Measurements from ENCODE around the gene ACP1. TPM values are rescaled to one million over a fixed set of nuclear protein-coding genes. Genes with fewer than 3 reads are reported as not detected.
A peak's percentile ranks its signal among the peaks of the same experiment; 100 is the strongest.

Gene ACP1
- total and polyA plus RNA-seq, 2 experiments from 2014 or later: 189 to 281 TPM

DNA sequence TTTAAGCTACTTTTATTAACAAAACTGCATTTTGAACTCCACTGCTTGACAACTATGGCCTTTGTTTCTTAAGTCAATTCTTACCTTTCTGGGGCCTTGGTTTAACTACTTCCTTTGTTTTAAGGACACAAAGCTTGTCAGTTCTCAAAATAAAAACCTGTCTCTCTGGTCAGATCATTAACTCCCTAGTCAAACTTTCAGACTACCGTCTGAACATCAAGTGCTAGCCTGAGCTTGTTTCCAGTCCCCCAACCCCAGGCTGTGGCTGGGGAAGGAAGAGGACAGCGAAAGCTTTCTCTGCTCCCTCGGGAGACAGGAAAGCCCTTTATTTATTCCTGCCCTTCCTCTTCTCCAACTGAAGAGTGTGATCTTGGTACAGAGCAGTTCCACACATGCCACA lies 2.6 kb upstream of the ACP1 start:
- no peaks in the 10 kb centered on the region for H3F3A ChIP-seq (replicated peaks; ENCODE audit: low read depth)
- peaks cover 22% of the 10 kb centered on the region for H3K4me1 Mint-ChIP-seq
- H2AFZ ChIP-seq: no peak overlapping the region
- H3K9me2 ChIP-seq (ENCODE audit: insufficient read depth): no peaks in the 10 kb centered on the region
- peaks cover 27% of the 10 kb centered on the region for H3K4me1 ChIP-seq (ENCODE audit: insufficient read depth)
- peaks cover 23% of the 10 kb centered on the region for H3K9me3 Mint-ChIP-seq
- H3K27me3 ChIP-seq (ENCODE audit: insufficient read depth): peaks cover 12% of the 10 kb centered on the region
- ATAC-seq (no peak), DNase-seq (ENCODE audit: low spot score) (no peak)
- peaks cover 76% of the 10 kb centered on the region for H3K79me2 ChIP-seq (replicated peaks; ENCODE audit: insufficient read depth)
- H3K36me3 ChIP-seq (ENCODE audit: insufficient read depth): peaks cover 11% of the 10 kb centered on the region
- peak overlapping the region; percentile 80; the same call in 1 of the 2 replicates for H3K4me3 ChIP-seq
- H4K20me1 ChIP-seq (replicated peaks; ENCODE audit: insufficient read depth): peaks cover 25% of the 10 kb centered on the region
- no peak overlapping the region for H3K27ac Mint-ChIP-seq
- peaks cover 32% of the 10 kb centered on the region for H3K36me3 Mint-ChIP-seq (ENCODE audit: low read depth)
- H3K27me3 Mint-ChIP-seq (ENCODE audit: insufficient read depth, low read depth, poor library complexity): peaks cover 24% of the 10 kb centered on the region
- H3K4me3 Mint-ChIP-seq: peak overlapping the region; percentile 84; the same call in 2 of the 3 replicates
- TF ChIP-seq POLR2AphosphoS5 (IDR thresholded peaks at IDR 0.05; ENCODE audit: low read depth): no peak
- TF ChIP-seq, protein P1, sequence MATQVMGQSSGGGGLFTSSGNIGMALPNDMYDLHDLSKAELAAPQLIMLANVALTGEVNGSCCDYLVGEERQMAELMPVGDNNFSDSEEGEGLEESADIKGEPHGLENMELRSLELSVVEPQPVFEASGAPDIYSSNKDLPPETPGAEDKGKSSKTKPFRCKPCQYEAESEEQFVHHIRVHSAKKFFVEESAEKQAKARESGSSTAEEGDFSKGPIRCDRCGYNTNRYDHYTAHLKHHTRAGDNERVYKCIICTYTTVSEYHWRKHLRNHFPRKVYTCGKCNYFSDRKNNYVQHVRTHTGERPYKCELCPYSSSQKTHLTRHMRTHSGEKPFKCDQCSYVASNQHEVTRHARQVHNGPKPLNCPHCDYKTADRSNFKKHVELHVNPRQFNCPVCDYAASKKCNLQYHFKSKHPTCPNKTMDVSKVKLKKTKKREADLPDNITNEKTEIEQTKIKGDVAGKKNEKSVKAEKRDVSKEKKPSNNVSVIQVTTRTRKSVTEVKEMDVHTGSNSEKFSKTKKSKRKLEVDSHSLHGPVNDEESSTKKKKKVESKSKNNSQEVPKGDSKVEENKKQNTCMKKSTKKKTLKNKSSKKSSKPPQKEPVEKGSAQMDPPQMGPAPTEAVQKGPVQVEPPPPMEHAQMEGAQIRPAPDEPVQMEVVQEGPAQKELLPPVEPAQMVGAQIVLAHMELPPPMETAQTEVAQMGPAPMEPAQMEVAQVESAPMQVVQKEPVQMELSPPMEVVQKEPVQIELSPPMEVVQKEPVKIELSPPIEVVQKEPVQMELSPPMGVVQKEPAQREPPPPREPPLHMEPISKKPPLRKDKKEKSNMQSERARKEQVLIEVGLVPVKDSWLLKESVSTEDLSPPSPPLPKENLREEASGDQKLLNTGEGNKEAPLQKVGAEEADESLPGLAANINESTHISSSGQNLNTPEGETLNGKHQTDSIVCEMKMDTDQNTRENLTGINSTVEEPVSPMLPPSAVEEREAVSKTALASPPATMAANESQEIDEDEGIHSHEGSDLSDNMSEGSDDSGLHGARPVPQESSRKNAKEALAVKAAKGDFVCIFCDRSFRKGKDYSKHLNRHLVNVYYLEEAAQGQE (IDR thresholded peaks at IDR 0.05; ENCODE audit: unreplicated experiment): no peak
- H3K27ac ChIP-seq (ENCODE audit: low read depth): no peak overlapping the region
- H3K4me2 ChIP-seq: 0 out of 2 replicates have a peak overlapping the region, but pooled peaks have one; percentile 95

DNA sequence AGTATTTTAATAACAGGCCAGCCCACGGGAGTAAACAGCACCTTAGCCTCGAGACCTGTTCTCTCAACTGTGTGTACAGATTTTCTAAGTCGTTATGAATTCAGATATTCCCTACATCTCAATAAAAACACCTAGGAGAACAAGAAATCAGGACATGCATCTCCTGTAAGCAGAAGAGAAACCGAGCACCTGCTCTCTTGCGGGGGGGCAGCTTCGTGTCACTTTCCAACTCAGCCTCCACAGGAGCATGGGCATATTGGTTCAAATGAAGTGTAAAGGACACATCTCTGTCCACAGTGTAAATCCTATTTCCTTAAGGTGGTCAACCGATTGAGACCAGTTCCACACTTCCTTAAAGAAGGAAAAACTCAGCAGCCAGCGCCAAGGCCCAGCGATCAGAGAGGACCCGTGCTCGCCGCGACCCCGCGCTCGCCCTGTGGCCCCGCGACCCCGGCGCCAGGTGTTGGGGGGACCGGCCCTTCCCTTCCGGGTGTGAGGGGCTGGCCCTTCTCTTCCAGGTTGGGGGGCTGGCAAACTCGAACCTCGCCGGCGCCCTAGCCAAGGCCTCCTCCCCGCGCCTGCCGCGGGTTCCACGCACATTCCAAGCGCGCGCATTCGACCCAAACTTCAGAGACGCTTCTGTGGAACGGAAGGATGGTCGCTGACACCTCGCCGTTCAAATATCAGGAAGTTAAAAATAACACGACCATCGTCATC lies 1.6 kb upstream of the ACP1 start:
- DNase-seq (ENCODE audit: low spot score) (no peak), ATAC-seq (no peak)
- H3K36me3 Mint-ChIP-seq (ENCODE audit: low read depth): peaks cover 22% of the 10 kb centered on the region
- peaks cover 29% of the 10 kb centered on the region for H3K4me1 Mint-ChIP-seq
- Histone ChIP-seq H3K36me3 (ENCODE audit: insufficient read depth) (peaks cover 6% of the 10 kb centered on the region), H3K79me2 (replicated peaks; ENCODE audit: insufficient read depth) (peaks cover 83% of the 10 kb centered on the region), H3K4me2 (peak overlapping the region; percentile 95), H3F3A (replicated peaks; ENCODE audit: low read depth) (no peaks in the 10 kb centered on the region), H4K20me1 (replicated peaks; ENCODE audit: insufficient read depth) (peaks cover 32% of the 10 kb centered on the region), H3K4me1 (ENCODE audit: insufficient read depth) (peaks cover 32% of the 10 kb centered on the region), H3K27me3 (ENCODE audit: insufficient read depth) (peaks cover 12% of the 10 kb centered on the region), H2AFZ (peak overlapping the region; percentile 75; the same call in 1 of the 2 replicates), H3K4me3 (peak overlapping the region; percentile 80), H3K9me2 (ENCODE audit: insufficient read depth) (no peaks in the 10 kb centered on the region), H3K27ac (ENCODE audit: low read depth) (no peak overlapping the region)
- H3K27me3 Mint-ChIP-seq (ENCODE audit: insufficient read depth, low read depth, poor library complexity): peaks cover 24% of the 10 kb centered on the region
- peaks cover 12% of the 10 kb centered on the region for H3K9me3 Mint-ChIP-seq
- peak overlapping the region; percentile 84 for H3K4me3 Mint-ChIP-seq
- H3K27ac Mint-ChIP-seq: no peak overlapping the region
- TF ChIP-seq, protein P2, sequence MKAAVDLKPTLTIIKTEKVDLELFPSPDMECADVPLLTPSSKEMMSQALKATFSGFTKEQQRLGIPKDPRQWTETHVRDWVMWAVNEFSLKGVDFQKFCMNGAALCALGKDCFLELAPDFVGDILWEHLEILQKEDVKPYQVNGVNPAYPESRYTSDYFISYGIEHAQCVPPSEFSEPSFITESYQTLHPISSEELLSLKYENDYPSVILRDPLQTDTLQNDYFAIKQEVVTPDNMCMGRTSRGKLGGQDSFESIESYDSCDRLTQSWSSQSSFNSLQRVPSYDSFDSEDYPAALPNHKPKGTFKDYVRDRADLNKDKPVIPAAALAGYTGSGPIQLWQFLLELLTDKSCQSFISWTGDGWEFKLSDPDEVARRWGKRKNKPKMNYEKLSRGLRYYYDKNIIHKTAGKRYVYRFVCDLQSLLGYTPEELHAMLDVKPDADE (IDR thresholded peaks at IDR 0.05): no peak
- TF ChIP-seq JUNB (IDR thresholded peaks at IDR 0.05; ENCODE audit: unreplicated experiment) (no peak), EZH2phosphoT487 (IDR thresholded peaks at IDR 0.05; ENCODE audit: unreplicated experiment) (no peak), CREB1 (CRISPR knock-in tag; IDR thresholded peaks at IDR 0.05; ENCODE audit: low read depth) (no peak), ZNF114 (CRISPR knock-in tag; IDR thresholded peaks at IDR 0.05) (no peak), STAT1 (IDR thresholded peaks at IDR 0.05; ENCODE audit: unreplicated experiment) (no peak)
- TF ChIP-seq, protein P1 (IDR thresholded peaks at IDR 0.05; ENCODE audit: unreplicated experiment): no peak
- TF ChIP-seq, protein P3, sequence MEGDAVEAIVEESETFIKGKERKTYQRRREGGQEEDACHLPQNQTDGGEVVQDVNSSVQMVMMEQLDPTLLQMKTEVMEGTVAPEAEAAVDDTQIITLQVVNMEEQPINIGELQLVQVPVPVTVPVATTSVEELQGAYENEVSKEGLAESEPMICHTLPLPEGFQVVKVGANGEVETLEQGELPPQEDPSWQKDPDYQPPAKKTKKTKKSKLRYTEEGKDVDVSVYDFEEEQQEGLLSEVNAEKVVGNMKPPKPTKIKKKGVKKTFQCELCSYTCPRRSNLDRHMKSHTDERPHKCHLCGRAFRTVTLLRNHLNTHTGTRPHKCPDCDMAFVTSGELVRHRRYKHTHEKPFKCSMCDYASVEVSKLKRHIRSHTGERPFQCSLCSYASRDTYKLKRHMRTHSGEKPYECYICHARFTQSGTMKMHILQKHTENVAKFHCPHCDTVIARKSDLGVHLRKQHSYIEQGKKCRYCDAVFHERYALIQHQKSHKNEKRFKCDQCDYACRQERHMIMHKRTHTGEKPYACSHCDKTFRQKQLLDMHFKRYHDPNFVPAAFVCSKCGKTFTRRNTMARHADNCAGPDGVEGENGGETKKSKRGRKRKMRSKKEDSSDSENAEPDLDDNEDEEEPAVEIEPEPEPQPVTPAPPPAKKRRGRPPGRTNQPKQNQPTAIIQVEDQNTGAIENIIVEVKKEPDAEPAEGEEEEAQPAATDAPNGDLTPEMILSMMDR (conservative IDR thresholded peaks at IDR 0.05; ENCODE audit: low read depth in 2 of 2): no peak

Data from GM23338 (cell line).